SK-N-SH (cell line): ENCODE measurements around the gene JAG2. TPM values are rescaled to one million over a fixed set of nuclear protein-coding genes. Genes with fewer than 3 reads are reported as not detected.

ENCODE experiments used
- CTCF ChIA-PET: fragments of 300-600, 350-600 bp; formaldehyde crosslinking; extraction: SDS; loops from one replicate; lab custom pipeline; 2021; lab: Yijun Ruan, JAX
- POLR2A ChIA-PET: fragments of 350-600 bp; sonication (Branson Sonifier 250); formaldehyde crosslinking; extraction: SDS; loops from one replicate; lab custom pipeline; 2020; ENCODE audit warnings: antibody characterized with exemption, inconsistent platforms; lab: Yijun Ruan, JAX
- DNase-seq: peaks from one replicate; pipeline ENCODE4 v3.0.0; 2012
- H2AFZ ChIP-seq: fragments of 200-600 bp; sonication (generic); 2 replicates; pipeline ENCODE4 v1.8.1; 2016; ENCODE audit warnings: antibody characterized with exemption, mild to moderate bottlenecking, low read depth
- H3F3A ChIP-seq: fragments of 200-600 bp; sonication (generic); replicated peaks from 2 replicates; pipeline ENCODE3; 2016; ENCODE audit warnings: antibody characterized with exemption, mild to moderate bottlenecking; ENCODE audit not compliant: insufficient read depth
- H3K27ac ChIP-seq, 2 experiments: fragments of 200-500 bp in 1 of 2; fragments of 200-600 bp in 1 of 2; sonication (Bioruptor generic) in 1 of 2; sonication (generic), shearing (Covaris generic) in 1 of 2; 2 replicates each; pipeline versions ENCODE4 v1.5.1 to v1.6.1; 2014 to 2016; ENCODE audit warnings: low read depth in 2 of 2, inconsistent platforms in 1 of 2, low read length in 1 of 2, mild to moderate bottlenecking in 1 of 2, mixed read lengths in 1 of 2
- H3K27me3 ChIP-seq: fragments of 200-600 bp; sonication (generic), shearing (Covaris generic); 2 replicates; pipeline ENCODE4 v1.6.1; 2016; ENCODE audit warnings: mixed run types; ENCODE audit not compliant: insufficient read depth
- H3K36me3 ChIP-seq, 2 experiments: fragments of 200-500 bp in 1 of 2; fragments of 200-600 bp in 1 of 2; sonication (Bioruptor generic) in 1 of 2; sonication (generic) in 1 of 2; replicated peaks in 1 of 2; 2 replicates each; pipeline versions ENCODE3 to v1.5.1; 2014 to 2016; ENCODE audit warnings: low read length in 1 of 2, mild to moderate bottlenecking in 1 of 2; ENCODE audit not compliant: insufficient read depth in 2 of 2, control insufficient read depth in 1 of 2
- H3K4me1 ChIP-seq, 2 experiments: fragments of 200-500 bp in 1 of 2; fragments of 200-600 bp in 1 of 2; sonication (Bioruptor generic) in 1 of 2; sonication (generic), shearing (Covaris generic) in 1 of 2; 2 replicates each; pipeline versions ENCODE4 v1.5.1 to v1.6.1; 2014 to 2016; ENCODE audit warnings: low read depth in 1 of 2, low read length in 1 of 2, mixed run types in 1 of 2; ENCODE audit not compliant: insufficient read depth in 2 of 2, control insufficient read depth in 1 of 2
- H3K4me2 ChIP-seq: fragments of 200-600 bp; sonication (generic), shearing (Covaris generic); 2 replicates; pipeline ENCODE4 v1.6.1; 2017; ENCODE audit warnings: mixed run types
- H3K4me3 ChIP-seq, 2 experiments: fragments of 200-500 bp in 1 of 2; fragments of 200-600 bp in 1 of 2; sonication (Bioruptor generic) in 1 of 2; sonication (generic), shearing (Covaris generic) in 1 of 2; 2 replicates each; pipeline versions ENCODE4 v1.5.1 to v1.8.1; 2014 to 2016; ENCODE audit warnings: low read depth in 2 of 2, inconsistent platforms in 1 of 2, low read length in 1 of 2, mild to moderate bottlenecking in 1 of 2, mixed read lengths in 1 of 2, moderate library complexity in 1 of 2
- H3K79me2 ChIP-seq: fragments of 200-600 bp; sonication (generic); 2 replicates; pipeline ENCODE4 v1.8.1; 2017; ENCODE audit warnings: mild to moderate bottlenecking; ENCODE audit not compliant: insufficient read depth
- H3K9ac ChIP-seq: fragments of 200-600 bp; sonication (generic); 2 replicates; pipeline ENCODE4 v1.6.1; 2017; ENCODE audit warnings: mixed run types
- H3K9me2 ChIP-seq: fragments of 200-600 bp; sonication (generic); 2 replicates; pipeline ENCODE4 v1.6.1; 2017; ENCODE audit warnings: mixed run types
- H3K9me3 ChIP-seq: fragments of 200-600 bp; sonication (generic); 2 replicates; pipeline ENCODE4 v1.6.1; 2017; ENCODE audit warnings: mixed run types, mild to moderate bottlenecking, moderate library complexity
- H4K20me1 ChIP-seq: fragments of 200-600 bp; sonication (generic); 2 replicates; pipeline ENCODE4 v1.6.1; 2017; ENCODE audit warnings: mild to moderate bottlenecking, mixed run types; ENCODE audit not compliant: insufficient read depth
- ELF1 ChIP-seq: IDR thresholded peaks from 2 replicates; pipeline ENCODE4 v1.4.0; 2012
- FOSL2 ChIP-seq: IDR thresholded peaks from 2 replicates; pipeline ENCODE4 v1.4.0; 2012; ENCODE audit warnings: low read depth, mild to moderate bottlenecking, moderate library complexity, borderline replicate concordance
- FOXM1 ChIP-seq: IDR thresholded peaks from 2 replicates; pipeline ENCODE4 v1.4.0; 2012; ENCODE audit warnings: low read depth, mild to moderate bottlenecking
- GABPA ChIP-seq: IDR thresholded peaks from 2 replicates; pipeline ENCODE4 v1.4.0; 2012; ENCODE audit warnings: low read depth, mild to moderate bottlenecking
- IRF3 ChIP-seq: fragments of 150-350 bp; IDR thresholded peaks from 2 replicates; pipeline ENCODE4 v1.6.1; 2016; ENCODE audit warnings: mild to moderate bottlenecking, low read depth, low read length
- JUND ChIP-seq: IDR thresholded peaks from 2 replicates; pipeline ENCODE4 v1.4.0; 2012
- NFIC ChIP-seq: IDR thresholded peaks from 2 replicates; pipeline ENCODE4 v1.4.0; 2012; ENCODE audit warnings: borderline replicate concordance
- NRF1 ChIP-seq: IDR thresholded peaks from 2 replicates; pipeline ENCODE4 v1.6.1; 2012; ENCODE audit warnings: low read depth, mild to moderate bottlenecking, low read length
- TAF1 ChIP-seq: IDR thresholded peaks from 2 replicates; pipeline ENCODE4 v1.6.1; 2012; ENCODE audit warnings: low read depth, mild to moderate bottlenecking, low read length, moderate library complexity, borderline replicate concordance
- USF1 ChIP-seq: IDR thresholded peaks from 2 replicates; pipeline ENCODE4 v1.4.0; 2012; ENCODE audit warnings: low read depth, borderline replicate concordance
- YY1 ChIP-seq: IDR thresholded peaks from 2 replicates; pipeline ENCODE4 v1.4.0; 2012; ENCODE audit warnings: low read depth, mild to moderate bottlenecking
- WGBS: methylation state at CpG from one replicate; pipeline ENCODE4 v1.1.6; 2017; ENCODE audit warnings: low lambda C conversion rate; 5-methylcytosine and 5-hydroxymethylcytosine counted together
- polyA plus RNA-seq, 3 experiments: library from polyadenylated mRNA; depleted of rRNA; stranded (reverse); fragments of >200 nt; gene quantifications; 2 replicates each; pipeline ENCODE4 v1.2.3, GENCODE V29; 2012
- TF ChIP-seq, protein P1 (sequence below): fragments of 200-600 bp; sonication (generic); IDR thresholded peaks from 2 replicates; pipeline ENCODE4 v1.6.1; 2017; ENCODE audit warnings: antibody characterized with exemption, mild to moderate bottlenecking, moderate library complexity

Gene JAG2
- polyA plus RNA-seq, 1 of the 3 experiments (the other 2 are of a cell fraction) = 1.7 TPM

DNA sequence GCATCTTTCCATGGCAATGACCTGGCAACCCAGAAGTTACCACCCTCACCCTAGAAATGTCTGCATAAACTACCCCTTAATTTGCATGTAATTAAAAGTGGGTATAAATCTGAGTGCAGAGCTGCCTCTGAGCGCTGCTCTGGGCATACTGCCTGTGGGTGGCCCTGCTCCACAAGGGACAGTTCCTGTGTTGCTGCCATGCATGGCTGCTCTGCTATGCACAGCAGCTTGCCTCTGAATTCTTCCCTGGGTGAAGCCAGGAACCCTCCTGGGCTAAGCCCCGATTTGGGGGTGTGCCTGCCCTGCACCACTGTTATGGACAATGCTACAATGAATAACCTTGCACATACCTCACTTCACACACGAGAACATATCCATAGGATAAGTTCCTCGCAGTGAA, 67.7 kb downstream of the JAG2 start:
- no peak overlapping the region for H3K4me2 ChIP-seq
- no peaks in the 10 kb centered on the region for H3K79me2 ChIP-seq
- 24% methylated on average over 4 of the region's 4 CpGs for WGBS
- POLR2A ChIA-PET = no interaction called here
- H3K27ac ChIP-seq = no peak overlapping the region
- H3F3A ChIP-seq = no peaks in the 10 kb centered on the region
- no peaks in the 10 kb centered on the region for H3K4me1 ChIP-seq
- no peaks in the 10 kb centered on the region for H3K36me3 ChIP-seq
- no peaks in the 10 kb centered on the region for H3K9me3 ChIP-seq
- no peak overlapping the region for H3K4me3 ChIP-seq
- peaks cover 2% of the 10 kb centered on the region; the same call in 1 of the 2 replicates for H3K27me3 ChIP-seq
- CTCF ChIA-PET = no interaction called here
- no peaks in the 10 kb centered on the region for H4K20me1 ChIP-seq
- no peak overlapping the region for H2AFZ ChIP-seq
- no peaks in the 10 kb centered on the region for H3K9me2 ChIP-seq
- no peak for TF ChIP-seq TAF1
- TF ChIP-seq IRF3 = no peak
- no peak for TF ChIP-seq FOSL2
- no peak for DNase-seq
- H3K9ac ChIP-seq = no peak overlapping the region

- no peak for DNase-seq
- Histone ChIP-seq H3K27me3 (no peaks in the 10 kb centered on the region; the same call in 1 of the 2 replicates), H4K20me1 (no peaks in the 10 kb centered on the region), H2AFZ (no peak overlapping the region), H3F3A (no peaks in the 10 kb centered on the region), H3K4me3 (no peak overlapping the region), H3K9ac (no peak overlapping the region), H3K4me1 (no peaks in the 10 kb centered on the region), H3K36me3 (no peaks in the 10 kb centered on the region), H3K27ac (no peak overlapping the region), H3K9me3 (no peaks in the 10 kb centered on the region), H3K79me2 (0 out of 2 replicates have a peak, but pooled peaks cover under 1% of the 10 kb centered on the region), H3K4me2 (no peak overlapping the region)
- POLR2A ChIA-PET = no interaction called here
- WGBS = 56% methylated on average over 6 of the region's 6 CpGs
- CTCF ChIA-PET = interaction anchor here (1.7 kb wide), 1 partner anchor 9 kb away, joined by 5 read pairs; no protein-coding TSS in a partner anchor
- TF ChIP-seq YY1 (no peak), NRF1 (no peak), ELF1 (no peak), NFIC (no peak), JUND (no peak), USF1 (no peak), FOXM1 (no peak), GABPA (no peak)
- TF ChIP-seq, protein P1, sequence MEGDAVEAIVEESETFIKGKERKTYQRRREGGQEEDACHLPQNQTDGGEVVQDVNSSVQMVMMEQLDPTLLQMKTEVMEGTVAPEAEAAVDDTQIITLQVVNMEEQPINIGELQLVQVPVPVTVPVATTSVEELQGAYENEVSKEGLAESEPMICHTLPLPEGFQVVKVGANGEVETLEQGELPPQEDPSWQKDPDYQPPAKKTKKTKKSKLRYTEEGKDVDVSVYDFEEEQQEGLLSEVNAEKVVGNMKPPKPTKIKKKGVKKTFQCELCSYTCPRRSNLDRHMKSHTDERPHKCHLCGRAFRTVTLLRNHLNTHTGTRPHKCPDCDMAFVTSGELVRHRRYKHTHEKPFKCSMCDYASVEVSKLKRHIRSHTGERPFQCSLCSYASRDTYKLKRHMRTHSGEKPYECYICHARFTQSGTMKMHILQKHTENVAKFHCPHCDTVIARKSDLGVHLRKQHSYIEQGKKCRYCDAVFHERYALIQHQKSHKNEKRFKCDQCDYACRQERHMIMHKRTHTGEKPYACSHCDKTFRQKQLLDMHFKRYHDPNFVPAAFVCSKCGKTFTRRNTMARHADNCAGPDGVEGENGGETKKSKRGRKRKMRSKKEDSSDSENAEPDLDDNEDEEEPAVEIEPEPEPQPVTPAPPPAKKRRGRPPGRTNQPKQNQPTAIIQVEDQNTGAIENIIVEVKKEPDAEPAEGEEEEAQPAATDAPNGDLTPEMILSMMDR = no peak
- TF ChIP-seq, all 33 proteins: peak for 0
- no peaks in the 10 kb centered on the region for H3K9me2 ChIP-seq
Measured at GRCh38 chr14:105099778-105100177, 68.8 kb downstream of the JAG2 start.
